ENCODE measurements around the gene EXD3.
A peak's percentile ranks its signal among the peaks of the same experiment; 100 is the strongest.

Gene EXD3

DNA sequence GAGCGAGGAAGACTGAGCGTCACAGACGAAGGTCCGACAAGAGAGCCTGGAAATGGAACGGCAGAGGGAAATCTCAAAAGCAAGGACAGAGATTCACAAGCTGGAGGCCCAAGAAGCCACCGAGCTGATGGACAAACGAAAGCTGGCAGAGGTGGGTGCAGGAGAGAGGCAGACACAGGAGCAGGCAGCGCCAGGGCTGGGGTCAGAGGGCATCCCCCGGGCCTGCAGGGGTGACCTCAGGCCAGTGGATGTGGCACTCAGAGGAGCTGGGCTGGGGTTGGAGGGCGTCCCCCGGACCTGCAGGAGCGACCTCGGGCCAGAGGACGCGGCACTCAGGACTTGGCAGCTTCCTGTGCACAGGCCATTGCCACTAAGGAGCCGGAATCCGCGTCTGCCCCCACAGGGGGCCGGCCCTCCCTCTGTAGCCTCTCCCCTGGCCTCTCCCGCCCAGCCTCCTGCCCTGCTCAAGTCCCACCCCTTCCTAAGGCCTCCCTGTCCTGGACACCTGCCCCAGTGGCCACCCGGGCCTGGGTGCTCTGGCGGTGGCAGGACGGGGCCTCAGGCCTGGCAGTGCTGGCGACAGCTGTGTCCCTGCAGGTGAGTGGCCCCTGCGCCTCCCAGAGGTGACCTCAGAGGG lies 40.4 kb downstream of the EXD3 start:
- H2AK5ac ChIP-seq (ENCODE audit: low read depth, low read length) = peak overlapping the region; percentile 32
- H2AFZ ChIP-seq (ENCODE audit: low read length) = no peak overlapping the region
- no peak overlapping the region for H4K91ac ChIP-seq (ENCODE audit: low read depth, low read length, poor library complexity)
- H3K23ac ChIP-seq (ENCODE audit: low read depth, low read length, poor library complexity) = peak overlapping the region; percentile 73
- no peak for DNase-seq (ENCODE audit: low spot score)
- no CpG with 5 or more reads among the region's 25 CpGs for WGBS, 2 donors (ENCODE audit: extremely low coverage in 2 of 2, insufficient read length in 2 of 2, insufficient replicate concordance in 1 of 2)
- H3K36me3 ChIP-seq (replicated peaks in 1 of 2; ENCODE audit: control insufficient read depth in 2 of 2, insufficient read depth in 2 of 2, low read length in 2 of 2) = no peaks in the 10 kb centered on the region
- H2BK5ac ChIP-seq (ENCODE audit: low read length) = no peak overlapping the region
- peaks cover 3 to 4% of the 10 kb centered on the region in 2 donors for H3K9me3 ChIP-seq (replicated peaks in 1 of 2; ENCODE audit: control insufficient read depth in 2 of 2, insufficient read depth in 1 of 2, low read depth in 1 of 2, low read length in 2 of 2)
- peaks cover 13% of the 10 kb centered on the region for H3K79me1 ChIP-seq (ENCODE audit: low read depth, low read length)
- H3K4me1 ChIP-seq (ENCODE audit: control insufficient read depth in 2 of 2, insufficient read depth in 1 of 2, low read depth in 1 of 2, low read length in 2 of 2) = peaks cover 4 to 24% of the 10 kb centered on the region in 2 donors
- H3K4me2 ChIP-seq (ENCODE audit: insufficient read depth, low read length, poor library complexity, severe bottlenecking) = no peak overlapping the region
- no peak overlapping the region for H3K27ac ChIP-seq (replicated peaks; ENCODE audit: low read length)
- no peak overlapping the region for H2BK12ac ChIP-seq (ENCODE audit: low read length)
- no peak overlapping the region for H4K8ac ChIP-seq (ENCODE audit: low read depth, low read length)
- H2BK15ac ChIP-seq (ENCODE audit: low read length) = no peak overlapping the region
- no peak overlapping the region for H3K4ac ChIP-seq (ENCODE audit: low read length)
- H2BK120ac ChIP-seq (ENCODE audit: low read depth, low read length) = no peak overlapping the region
- H3K14ac ChIP-seq (ENCODE audit: low read length) = peak overlapping the region; percentile 39
- peak overlapping the region; percentile 70 for H3K18ac ChIP-seq (ENCODE audit: low read length)
- H3K4me3 ChIP-seq (ENCODE audit: low read length in 2 of 2) = no peak overlapping the region
- H3K27me3 ChIP-seq (ENCODE audit: control insufficient read depth in 3 of 3, insufficient read depth in 3 of 3, low read depth in 1 of 3, low read length in 3 of 3) = no peaks in the 10 kb centered on the region
- no peak overlapping the region for H3K9ac ChIP-seq (ENCODE audit: low read depth, low read length, poor library complexity)

- no peak overlapping the region for H3K4me2 ChIP-seq (ENCODE audit: insufficient read depth, low read length, poor library complexity, severe bottlenecking)
- no peak overlapping the region for H2BK12ac ChIP-seq (ENCODE audit: low read length)
- peaks cover 4 to 18% of the 10 kb centered on the region in 2 donors for H3K4me1 ChIP-seq (ENCODE audit: control insufficient read depth in 2 of 2, insufficient read depth in 1 of 2, low read depth in 1 of 2, low read length in 2 of 2)
- H2BK120ac ChIP-seq (ENCODE audit: low read depth, low read length) = no peak overlapping the region
- peak overlapping the region; percentile 49 for H2BK15ac ChIP-seq (ENCODE audit: low read length)
- H2AK5ac ChIP-seq (ENCODE audit: low read depth, low read length) = peak overlapping the region; percentile 88
- no peak overlapping the region for H4K91ac ChIP-seq (ENCODE audit: low read depth, low read length, poor library complexity)
- peaks cover 10% of the 10 kb centered on the region for H3K79me1 ChIP-seq (ENCODE audit: low read depth, low read length)
- no CpG with 5 or more reads among the region's 53 CpGs for WGBS, 2 donors (ENCODE audit: extremely low coverage in 2 of 2, insufficient read length in 2 of 2, insufficient replicate concordance in 1 of 2)
- peak overlapping the region; percentile 4 for H3K9ac ChIP-seq (ENCODE audit: low read depth, low read length, poor library complexity)
- no peak overlapping the region for H2AFZ ChIP-seq (ENCODE audit: low read length)
- H3K4ac ChIP-seq (ENCODE audit: low read length) = peak overlapping the region; percentile 53
- H3K14ac ChIP-seq (ENCODE audit: low read length) = no peak overlapping the region
- H3K36me3 ChIP-seq (replicated peaks in 1 of 2; ENCODE audit: control insufficient read depth in 2 of 2, insufficient read depth in 2 of 2, low read length in 2 of 2) = no peaks in the 10 kb centered on the region
- no peak overlapping the region for H2BK5ac ChIP-seq (ENCODE audit: low read length)
- H4K8ac ChIP-seq (ENCODE audit: low read depth, low read length) = peak overlapping the region; percentile 82
- peaks cover 3 to 4% of the 10 kb centered on the region in 2 donors for H3K9me3 ChIP-seq (replicated peaks in 1 of 2; ENCODE audit: control insufficient read depth in 2 of 2, insufficient read depth in 1 of 2, low read depth in 1 of 2, low read length in 2 of 2)
- no peak for DNase-seq (ENCODE audit: low spot score)
- H3K4me3 ChIP-seq (ENCODE audit: low read length in 2 of 2) = no peak overlapping the region
- peak overlapping the region; percentile 57 for H3K18ac ChIP-seq (ENCODE audit: low read length)
- peak overlapping the region; percentile 65 for H3K23ac ChIP-seq (ENCODE audit: low read depth, low read length, poor library complexity)
- H3K27me3 ChIP-seq (ENCODE audit: control insufficient read depth in 3 of 3, insufficient read depth in 3 of 3, low read depth in 1 of 3, low read length in 3 of 3) = no peaks in the 10 kb centered on the region
- no peak overlapping the region for H3K27ac ChIP-seq (replicated peaks; ENCODE audit: low read length)
These were observed 41.2 kb downstream of the EXD3 start for GRCh38 chr9:137381501-137382443.

DNA sequence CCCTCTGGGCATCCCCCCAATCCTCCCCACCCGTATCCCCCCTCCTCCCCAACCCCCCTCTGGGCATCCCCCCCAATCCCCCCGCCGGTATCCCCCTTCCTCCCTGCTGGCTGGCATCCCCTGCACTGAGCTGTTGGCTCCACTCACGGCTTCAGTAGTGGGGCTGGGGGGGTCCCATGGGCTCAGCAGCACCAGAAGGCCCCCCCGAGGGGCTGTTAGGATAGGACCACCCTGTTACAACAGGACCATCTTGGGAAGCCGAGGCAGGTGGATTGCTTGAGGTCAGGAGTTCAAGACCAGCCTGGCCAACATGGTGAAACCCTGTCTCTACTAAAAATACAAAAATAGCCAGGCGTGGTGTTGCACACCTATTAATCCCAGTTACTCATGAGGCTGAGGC lies 42.4 kb downstream of the EXD3 start:
- Histone ChIP-seq H4K91ac (ENCODE audit: low read depth, low read length, poor library complexity) (no peak overlapping the region), H3K27me3 (ENCODE audit: control insufficient read depth in 3 of 3, insufficient read depth in 3 of 3, low read depth in 1 of 3, low read length in 3 of 3) (no peaks in the 10 kb centered on the region), H2AK5ac (ENCODE audit: low read depth, low read length) (no peak overlapping the region), H3K4ac (ENCODE audit: low read length) (no peak overlapping the region), H3K79me1 (ENCODE audit: low read depth, low read length) (peaks cover 10% of the 10 kb centered on the region), H2BK5ac (ENCODE audit: low read length) (no peak overlapping the region), H2BK15ac (ENCODE audit: low read length) (no peak overlapping the region), H3K9ac (ENCODE audit: low read depth, low read length, poor library complexity) (no peak overlapping the region), H3K4me3 (ENCODE audit: low read length in 2 of 2) (no peak overlapping the region), H3K23ac (ENCODE audit: low read depth, low read length, poor library complexity) (no peak overlapping the region), H3K14ac (ENCODE audit: low read length) (no peak overlapping the region), H3K36me3 (replicated peaks in 1 of 2; ENCODE audit: control insufficient read depth in 2 of 2, insufficient read depth in 2 of 2, low read length in 2 of 2) (no peaks in the 10 kb centered on the region), H4K8ac (ENCODE audit: low read depth, low read length) (no peak overlapping the region), H2BK12ac (ENCODE audit: low read length) (no peak overlapping the region), H3K4me1 (ENCODE audit: control insufficient read depth in 2 of 2, insufficient read depth in 1 of 2, low read depth in 1 of 2, low read length in 2 of 2) (peaks cover 4 to 18% of the 10 kb centered on the region in 2 donors), H3K27ac (replicated peaks; ENCODE audit: low read length) (no peak overlapping the region), H2BK120ac (ENCODE audit: low read depth, low read length) (no peak overlapping the region), H3K4me2 (ENCODE audit: insufficient read depth, low read length, poor library complexity, severe bottlenecking) (no peak overlapping the region), H2AFZ (ENCODE audit: low read length) (no peak overlapping the region), H3K18ac (ENCODE audit: low read length) (no peak overlapping the region), H3K9me3 (replicated peaks in 1 of 2; ENCODE audit: control insufficient read depth in 2 of 2, insufficient read depth in 1 of 2, low read depth in 1 of 2, low read length in 2 of 2) (peaks cover 4 to 6% of the 10 kb centered on the region in 2 donors)
- no CpG with 5 or more reads among the region's 7 CpGs for WGBS, 2 donors (ENCODE audit: extremely low coverage in 2 of 2, insufficient read length in 2 of 2, insufficient replicate concordance in 1 of 2)
- no peak for DNase-seq (ENCODE audit: low spot score)

- no peaks in the 10 kb centered on the region for H3K27me3 ChIP-seq (ENCODE audit: control insufficient read depth in 3 of 3, insufficient read depth in 3 of 3, low read depth in 1 of 3, low read length in 3 of 3)
- H3K18ac ChIP-seq (ENCODE audit: low read length) = peak overlapping the region; percentile 76
- no peak overlapping the region for H3K23ac ChIP-seq (ENCODE audit: low read depth, low read length, poor library complexity)
- no peak overlapping the region for H2BK15ac ChIP-seq (ENCODE audit: low read length)
- peaks cover 10% of the 10 kb centered on the region for H3K79me1 ChIP-seq (ENCODE audit: low read depth, low read length)
- H3K36me3 ChIP-seq (replicated peaks in 1 of 2; ENCODE audit: control insufficient read depth in 2 of 2, insufficient read depth in 2 of 2, low read length in 2 of 2) = no peaks in the 10 kb centered on the region
- no peak overlapping the region for H2BK5ac ChIP-seq (ENCODE audit: low read length)
- no peak overlapping the region for H3K27ac ChIP-seq (replicated peaks; ENCODE audit: low read length)
- H3K9ac ChIP-seq (ENCODE audit: low read depth, low read length, poor library complexity) = no peak overlapping the region
- H2BK12ac ChIP-seq (ENCODE audit: low read length) = no peak overlapping the region
- WGBS, 2 donors (ENCODE audit: extremely low coverage in 2 of 2, insufficient read length in 2 of 2, insufficient replicate concordance in 1 of 2) = no CpG with 5 or more reads among the region's 16 CpGs
- H4K91ac ChIP-seq (ENCODE audit: low read depth, low read length, poor library complexity) = no peak overlapping the region
- H3K4me2 ChIP-seq (ENCODE audit: insufficient read depth, low read length, poor library complexity, severe bottlenecking) = no peak overlapping the region
- peak overlapping the region; percentile 96 for H2AK5ac ChIP-seq (ENCODE audit: low read depth, low read length)
- H4K8ac ChIP-seq (ENCODE audit: low read depth, low read length) = no peak overlapping the region
- H3K4ac ChIP-seq (ENCODE audit: low read length) = no peak overlapping the region
- peaks cover 4 to 18% of the 10 kb centered on the region in 2 donors for H3K4me1 ChIP-seq (ENCODE audit: control insufficient read depth in 2 of 2, insufficient read depth in 1 of 2, low read depth in 1 of 2, low read length in 2 of 2)
- H2BK120ac ChIP-seq (ENCODE audit: low read depth, low read length) = no peak overlapping the region
- H3K4me3 ChIP-seq (ENCODE audit: low read length in 2 of 2) = no peak overlapping the region
- DNase-seq (ENCODE audit: low spot score) = no peak
- H2AFZ ChIP-seq (ENCODE audit: low read length) = no peak overlapping the region
- H3K14ac ChIP-seq (ENCODE audit: low read length) = no peak overlapping the region
- peaks cover 6 to 7% of the 10 kb centered on the region in 2 donors for H3K9me3 ChIP-seq (replicated peaks in 1 of 2; ENCODE audit: control insufficient read depth in 2 of 2, insufficient read depth in 1 of 2, low read depth in 1 of 2, low read length in 2 of 2)
These were observed 42.8 kb downstream of the EXD3 start for GRCh38 chr9:137380171-137380570.
